ENCODE measurements around the gene PCGF1.
"Not testable (repeated sequence)": the region's sequence is repeated elsewhere in the genome, so short reads cannot be mapped to it uniquely, and the experiment has no call there.

PCGF1 gene

GRCh38 chr2:74474481-74474880 lies 33.0 kb downstream of the PCGF1 start:
- Histone ChIP-seq H3K36me3 (peaks cover 48% of the 10 kb centered on the region), H3K27me3 (ENCODE audit: insufficient read depth, low read depth, severe bottlenecking) (no peaks in the 10 kb centered on the region), H3K27ac (no peak overlapping the region), H3K9me3 (ENCODE audit: severe bottlenecking) (no peaks in the 10 kb centered on the region), H3K4me3 (ENCODE audit: low read depth, low read length) (no peak overlapping the region)
- no peak for TF ChIP-seq CTCF (IDR thresholded peaks at IDR 0.05; ENCODE audit: low read depth, low read length)
- DNase-seq, result no peak

- no peaks in the 10 kb centered on the region for H3K9me3 ChIP-seq (ENCODE audit: severe bottlenecking)
- peak overlapping the region; percentile 86 for H3K27ac ChIP-seq
- DNase-seq, result no peak
- no peak for TF ChIP-seq CTCF (IDR thresholded peaks at IDR 0.05; ENCODE audit: low read depth, low read length)
- peak overlapping the region; percentile 68 for H3K4me3 ChIP-seq (ENCODE audit: low read depth, low read length)
- H3K27me3 ChIP-seq (ENCODE audit: insufficient read depth, low read depth, severe bottlenecking), result no peaks in the 10 kb centered on the region
- H3K36me3 ChIP-seq, result peaks cover 43% of the 10 kb centered on the region
These were observed 34.6 kb downstream of the PCGF1 start for GRCh38 chr2:74472945-74473258.

GRCh38 chr2:74472086-74472944 lies 35.2 kb downstream of the PCGF1 start, which contains the start of gene MRPL53:
TSS of gene MRPL53 (minus strand) at chr2:74472680. CDS start at chr2:74472660, 20 bp downstream.
- no peaks in the 10 kb centered on the region for H3K9me3 ChIP-seq (ENCODE audit: severe bottlenecking)
- H3K36me3 ChIP-seq, result peaks cover 39% of the 10 kb centered on the region
- peak within 1 kb of the TSS; percentile 68 for H3K4me3 ChIP-seq (ENCODE audit: low read depth, low read length)
- no peak; the same call in 1 of the 2 replicates for TF ChIP-seq CTCF (IDR thresholded peaks at IDR 0.05; ENCODE audit: low read depth, low read length)
- peak; percentile 98 for DNase-seq
- H3K27ac ChIP-seq, result peak within 1 kb of the TSS; percentile 86
- H3K27me3 ChIP-seq (ENCODE audit: insufficient read depth, low read depth, severe bottlenecking), result no peaks in the 10 kb centered on the region

GRCh38 chr2:74471332-74472065 lies 36.0 kb downstream of the PCGF1 start:
- Histone ChIP-seq H3K27ac (peak overlapping the region; percentile 86), H3K27me3 (ENCODE audit: insufficient read depth, low read depth, severe bottlenecking) (no peaks in the 10 kb centered on the region), H3K9me3 (ENCODE audit: severe bottlenecking) (no peaks in the 10 kb centered on the region), H3K4me3 (ENCODE audit: low read depth, low read length) (peak overlapping the region; percentile 68), H3K36me3 (peaks cover 36% of the 10 kb centered on the region)
- no peak for DNase-seq
- TF ChIP-seq CTCF (IDR thresholded peaks at IDR 0.05; ENCODE audit: low read depth, low read length), result no peak

GRCh38 chr2:74470742-74471141 lies 36.8 kb downstream of the PCGF1 start:
- H3K27me3 ChIP-seq (ENCODE audit: insufficient read depth, low read depth, severe bottlenecking); H3K27ac ChIP-seq; H3K9me3 ChIP-seq (ENCODE audit: severe bottlenecking); H3K4me3 ChIP-seq (ENCODE audit: low read depth, low read length); DNase-seq: not testable (repeated sequence)
- peaks cover 32% of the 10 kb centered on the region for H3K36me3 ChIP-seq

GRCh38 chr2:74464406-74464805 lies 43.1 kb downstream of the PCGF1 start:
- Histone ChIP-seq H3K9me3 (ENCODE audit: severe bottlenecking) (no peaks in the 10 kb centered on the region), H3K27me3 (ENCODE audit: insufficient read depth, low read depth, severe bottlenecking) (no peaks in the 10 kb centered on the region), H3K27ac (peak overlapping the region; percentile 73), H3K36me3 (peaks cover 32% of the 10 kb centered on the region), H3K4me3 (ENCODE audit: low read depth, low read length) (peak overlapping the region; percentile 73)
- no peak for DNase-seq
- no peak for TF ChIP-seq CTCF (IDR thresholded peaks at IDR 0.05; ENCODE audit: low read depth, low read length)

Measured in WERI-Rb-1 (cell line).